ENCODE results near the gene ZDHHC22.

ZDHHC22 gene

GRCh38 chr14:77157740-77158139 lies 16.1 kb upstream of the ZDHHC22 start:
- no peak for DNase-seq (ENCODE audit: low read depth)

DNA sequence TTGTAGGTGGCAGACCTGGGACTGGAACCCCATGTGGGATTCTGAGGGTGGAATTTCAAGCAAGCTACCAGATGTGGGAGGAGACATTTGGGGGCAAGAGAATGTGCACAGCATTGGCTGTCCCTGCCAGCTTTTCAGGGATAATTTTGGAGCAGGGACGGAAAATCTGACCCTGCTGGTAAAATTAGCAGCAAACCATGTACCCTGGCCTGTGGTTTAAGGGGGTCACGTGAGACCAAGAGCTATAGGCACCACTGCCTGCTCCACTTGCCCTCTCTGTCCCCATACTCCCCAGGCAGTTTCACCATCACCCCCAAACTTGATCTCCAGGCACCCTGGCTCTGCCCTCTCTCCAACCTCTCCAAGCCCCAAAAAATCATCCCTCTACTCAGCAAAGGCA lies 13.5 kb upstream of the ZDHHC22 start:
- DNase-seq (ENCODE audit: low read depth): no peak

DNA sequence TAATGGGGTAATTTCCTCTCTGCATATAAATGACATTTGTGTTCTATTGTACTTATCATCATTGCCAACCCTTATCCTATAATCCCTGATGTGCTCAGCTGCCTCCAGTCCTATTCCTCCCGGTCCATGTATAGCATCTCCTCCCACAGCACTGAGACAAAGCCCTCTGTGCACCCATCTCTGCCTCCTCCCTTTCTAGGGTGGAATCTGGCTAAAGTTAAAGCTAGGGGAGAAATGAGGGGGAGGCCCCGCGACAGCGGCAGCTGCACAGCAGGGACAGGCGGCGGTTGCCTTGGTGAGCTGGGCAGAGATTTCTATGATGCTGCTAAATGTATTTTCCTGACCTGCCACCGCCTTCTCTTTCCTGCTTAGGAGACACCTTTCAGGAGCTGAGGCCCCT lies 12.8 kb upstream of the ZDHHC22 start:
- DNase-seq (ENCODE audit: low read depth): no peak

GRCh38 chr14:77153802-77154201 lies 12.2 kb upstream of the ZDHHC22 start:
- no peak for DNase-seq (ENCODE audit: low read depth)

DNA sequence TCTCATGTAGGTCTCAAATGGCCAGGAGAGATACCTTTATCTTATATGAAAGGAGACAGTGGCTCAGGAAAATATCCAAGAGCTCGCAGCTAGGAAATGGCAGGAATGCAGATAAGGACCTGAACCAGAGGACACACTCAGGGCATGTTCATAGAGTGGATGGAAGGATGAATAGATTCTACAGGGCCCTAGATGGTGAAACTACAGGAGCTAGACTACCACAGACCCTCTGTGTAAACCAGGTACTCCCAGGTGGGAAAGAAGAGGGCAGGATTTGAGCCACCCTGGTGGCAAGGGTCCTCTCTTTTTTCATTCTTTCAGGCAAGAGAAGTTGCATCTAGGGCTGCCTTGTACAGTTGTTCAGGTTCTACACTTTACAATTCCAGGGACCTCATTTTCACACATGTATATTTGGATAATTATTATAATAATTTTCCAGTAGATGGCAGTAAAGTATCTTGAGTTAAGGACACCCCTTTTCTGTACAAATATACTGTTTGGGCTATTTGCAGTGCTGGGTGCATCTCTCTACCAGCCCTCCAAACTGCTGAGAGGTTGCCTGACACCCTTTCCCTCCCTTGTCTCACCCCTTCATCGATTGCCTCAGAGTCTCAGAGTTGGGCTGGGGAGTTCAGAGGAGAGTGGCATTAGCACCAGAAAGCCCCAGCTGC lies 10.5 kb upstream of the ZDHHC22 start:
- DNase-seq (ENCODE audit: low read depth): peak; percentile 24

GRCh38 chr14:77151245-77151644 lies 9.7 kb upstream of the ZDHHC22 start:
- peak; percentile 17 for DNase-seq (ENCODE audit: low read depth)

DNA sequence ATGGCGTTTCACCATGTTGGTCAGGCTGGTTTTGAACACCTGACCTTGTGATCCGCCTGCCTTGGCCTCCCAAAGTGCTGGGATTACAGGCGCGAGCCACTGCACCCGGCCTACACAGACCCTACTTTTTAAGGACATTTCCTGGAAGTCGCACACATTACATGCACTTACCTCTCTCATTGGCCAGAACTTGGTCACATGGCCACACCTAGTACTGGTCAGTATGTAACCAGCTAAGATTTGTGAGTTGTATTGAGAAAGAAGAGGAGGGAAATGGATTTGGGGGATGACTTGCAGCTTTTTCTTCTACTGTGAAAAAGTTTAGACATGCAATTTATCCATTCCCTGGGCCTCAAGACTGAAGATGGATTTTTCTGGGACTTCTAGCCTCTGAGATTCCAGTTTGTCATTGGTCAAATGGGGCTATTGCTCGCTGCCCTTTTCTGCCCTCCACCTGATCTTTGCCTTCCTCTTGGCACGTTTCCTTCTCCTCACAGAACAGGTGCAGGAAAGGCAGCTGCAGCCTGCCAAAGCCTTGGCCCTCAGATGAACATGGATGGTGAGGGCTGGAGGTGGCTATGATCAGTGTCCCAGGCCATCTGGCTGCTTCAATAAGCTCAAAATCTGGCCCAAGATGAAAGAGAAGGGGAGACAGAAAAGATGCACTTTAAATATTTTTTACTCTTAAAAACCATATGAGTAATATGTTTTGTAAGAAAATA lies 7.1 kb upstream of the ZDHHC22 start:
- no peak for DNase-seq (ENCODE audit: low read depth)

DNA sequence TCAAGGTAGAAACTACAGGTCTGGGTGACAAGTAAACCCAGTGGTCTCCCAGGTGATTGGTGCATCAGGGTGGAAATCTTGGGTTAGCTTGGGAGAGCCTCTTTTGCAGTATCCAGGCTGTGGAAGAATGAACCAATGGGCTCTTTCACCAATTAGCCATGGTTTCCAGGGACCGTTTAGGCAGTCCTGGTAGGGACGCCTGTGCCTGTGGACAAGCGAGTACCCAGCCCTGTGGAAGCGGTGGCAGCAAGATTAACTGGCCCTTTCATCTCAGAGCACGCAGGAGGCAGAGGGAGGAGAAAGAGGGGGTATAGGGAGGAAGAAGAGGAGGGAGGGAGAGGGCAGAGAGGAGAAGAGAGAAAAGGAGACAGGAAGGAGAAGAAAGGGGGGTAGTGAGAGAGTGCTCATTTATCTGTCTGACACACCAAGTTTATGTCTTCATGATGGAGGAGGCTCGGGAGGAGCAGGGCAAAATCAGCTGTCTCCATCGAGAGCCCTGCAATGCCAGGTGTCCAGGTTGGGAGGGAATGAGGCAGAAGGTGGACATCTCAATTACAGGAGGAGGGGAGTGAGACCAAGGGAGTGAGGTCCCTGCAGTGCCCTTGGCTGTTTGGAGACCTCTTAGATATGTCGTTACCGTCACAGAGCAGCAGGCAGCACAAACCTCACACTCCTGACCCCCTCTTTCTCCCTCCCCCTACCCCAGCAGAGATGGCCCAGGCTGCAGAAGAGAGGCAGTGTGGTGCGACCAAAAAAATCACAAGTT lies 4.6 kb upstream of the ZDHHC22 start:
- DNase-seq (ENCODE audit: low read depth): no peak

GRCh38 chr14:77144412-77145115 lies 3.0 kb upstream of the ZDHHC22 start:
- DNase-seq (ENCODE audit: low read depth): no peak

DNA sequence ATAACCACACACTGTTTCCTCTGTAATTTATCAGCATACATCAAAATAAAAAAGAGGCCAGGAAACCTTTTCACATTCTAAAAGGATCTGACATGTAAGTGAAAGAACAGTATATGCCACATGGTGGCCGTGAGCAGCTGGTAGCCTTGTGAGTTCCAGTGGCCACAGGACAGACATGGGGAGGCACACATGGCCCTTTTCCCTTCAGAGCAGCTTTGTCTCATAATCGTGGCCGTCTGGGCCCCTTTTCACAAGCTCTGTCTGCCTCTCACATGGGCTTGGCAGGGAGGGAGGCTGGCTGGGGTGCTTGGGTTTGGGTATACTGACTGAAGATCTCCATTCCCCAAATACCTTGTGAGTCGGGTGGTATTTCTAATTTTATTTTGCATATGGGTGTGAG lies 1.5 kb upstream of the ZDHHC22 start:
- DNase-seq (ENCODE audit: low read depth): no peak

- no peak for DNase-seq (ENCODE audit: low read depth)
These were observed 612 bp upstream of the ZDHHC22 start for GRCh38 chr14:77142005-77142800.

GRCh38 chr14:77140359-77141213 lies 1.0 kb downstream of the ZDHHC22 start:
- DNase-seq (ENCODE audit: low read depth): no peak

- peak; percentile 31 for DNase-seq (ENCODE audit: low read depth)
These were observed 1.8 kb downstream of the ZDHHC22 start for GRCh38 chr14:77139540-77140358.

- DNase-seq (ENCODE audit: low read depth): no peak
These were observed 2.6 kb downstream of the ZDHHC22 start for GRCh38 chr14:77139022-77139421.

- peak; percentile 55 for DNase-seq (ENCODE audit: low read depth)
These were observed 7.8 kb downstream of the ZDHHC22 start for GRCh38 chr14:77133720-77134338.

DNA sequence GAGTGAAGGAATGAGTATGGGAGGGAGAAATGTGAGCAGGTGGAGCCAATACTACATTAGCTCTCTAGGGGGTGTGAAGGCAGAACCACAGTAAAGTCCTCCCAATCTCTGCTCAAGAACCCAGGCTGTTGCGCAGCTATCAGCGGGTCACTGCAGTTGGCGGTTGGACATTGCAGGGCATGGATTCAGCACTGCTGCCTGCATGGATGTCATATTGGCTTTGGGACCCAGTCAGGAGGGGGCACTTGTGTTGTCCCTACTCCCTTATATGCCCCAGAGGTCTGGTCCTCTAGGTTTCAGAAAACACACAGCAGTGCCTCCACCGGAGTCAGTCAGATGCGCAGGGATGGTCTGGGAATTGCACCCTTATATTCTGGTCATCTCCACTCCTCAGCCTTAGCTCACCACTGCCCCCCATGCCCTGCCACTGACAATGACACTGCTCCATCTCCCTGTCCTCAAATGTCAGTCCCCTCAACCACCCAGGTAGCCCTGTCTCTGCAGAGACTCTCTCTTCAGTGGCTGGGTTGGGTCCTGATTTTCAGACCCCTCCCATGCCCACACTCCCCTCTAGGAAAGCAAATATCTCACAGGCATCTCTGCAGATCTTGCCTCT lies 9.6 kb downstream of the ZDHHC22 start:
- DNase-seq (ENCODE audit: low read depth): no peak

- no peak for DNase-seq (ENCODE audit: low read depth)
These were observed 10.4 kb downstream of the ZDHHC22 start for GRCh38 chr14:77131206-77131605.

- no peak for DNase-seq (ENCODE audit: low read depth)
These were observed 11.2 kb downstream of the ZDHHC22 start for GRCh38 chr14:77130386-77130785.

- peak; percentile 28 for DNase-seq (ENCODE audit: low read depth)
These were observed 13.1 kb downstream of the ZDHHC22 start for GRCh38 chr14:77128414-77128891.

Measured in iris pigment epithelial cell (primary cell).